H54 (cell line): Measurements from ENCODE around the gene ICA1.

Experiments
- DNase-seq: peaks from one replicate; pipeline ENCODE4 v3.0.0; 2011; ENCODE audit warnings: low spot score, mixed read lengths; ENCODE audit not compliant: insufficient read length
- FAIRE-seq: peaks from 3 replicates; lab custom pipeline; 2011; peaks lifted over from hg19 to GRCh38; lab: Jason Lieb, UNC
- POLR2A ChIP-seq: IDR thresholded peaks from 2 replicates; pipeline ENCODE4 v1.6.1; 2011; ENCODE audit warnings: low read depth, mild to moderate bottlenecking, low read length

Gene ICA1

DNA sequence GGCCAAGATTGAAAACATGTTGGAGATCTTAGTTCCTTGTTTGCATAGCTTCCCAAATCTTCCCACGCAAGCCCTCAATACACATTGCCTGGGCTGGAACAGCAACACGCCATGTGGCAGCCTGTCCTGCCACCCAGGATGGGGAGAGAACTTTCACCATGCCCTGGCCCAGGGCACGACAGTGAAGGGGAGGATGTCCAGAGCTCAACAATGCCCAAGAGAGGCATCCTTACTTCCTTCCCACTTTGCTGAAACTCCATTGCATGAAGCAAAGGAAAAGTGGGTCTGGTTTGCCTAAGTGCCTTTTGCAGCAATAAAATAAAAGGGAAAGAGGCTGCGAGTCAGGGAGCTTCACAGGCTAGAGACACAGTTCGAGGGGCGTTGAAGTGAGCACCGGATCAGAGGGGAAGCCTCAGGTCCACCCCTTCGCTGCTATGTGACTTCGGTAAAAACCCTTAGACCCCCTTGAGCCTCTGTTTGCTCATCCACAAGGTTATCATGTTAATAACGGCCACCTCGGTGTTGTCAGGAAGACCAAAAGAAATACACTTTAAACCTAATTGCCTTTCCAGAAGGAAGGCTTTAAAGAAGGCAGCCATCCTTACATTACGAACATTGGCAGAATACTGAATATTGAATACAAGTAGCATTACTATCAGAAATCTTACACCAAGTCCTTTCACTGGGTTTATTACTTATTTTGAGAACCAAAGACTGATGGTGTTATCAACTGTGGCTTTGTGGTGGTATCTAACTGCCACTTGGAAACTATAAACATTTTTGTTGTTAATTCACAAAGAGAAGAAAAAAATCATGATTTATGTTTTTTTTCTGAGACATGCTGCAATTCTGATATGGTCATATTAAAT, 133.3 kb downstream of the ICA1 start:
- no peak for TF ChIP-seq POLR2A
- FAIRE-seq (no peak), DNase-seq (no peak)

DNA sequence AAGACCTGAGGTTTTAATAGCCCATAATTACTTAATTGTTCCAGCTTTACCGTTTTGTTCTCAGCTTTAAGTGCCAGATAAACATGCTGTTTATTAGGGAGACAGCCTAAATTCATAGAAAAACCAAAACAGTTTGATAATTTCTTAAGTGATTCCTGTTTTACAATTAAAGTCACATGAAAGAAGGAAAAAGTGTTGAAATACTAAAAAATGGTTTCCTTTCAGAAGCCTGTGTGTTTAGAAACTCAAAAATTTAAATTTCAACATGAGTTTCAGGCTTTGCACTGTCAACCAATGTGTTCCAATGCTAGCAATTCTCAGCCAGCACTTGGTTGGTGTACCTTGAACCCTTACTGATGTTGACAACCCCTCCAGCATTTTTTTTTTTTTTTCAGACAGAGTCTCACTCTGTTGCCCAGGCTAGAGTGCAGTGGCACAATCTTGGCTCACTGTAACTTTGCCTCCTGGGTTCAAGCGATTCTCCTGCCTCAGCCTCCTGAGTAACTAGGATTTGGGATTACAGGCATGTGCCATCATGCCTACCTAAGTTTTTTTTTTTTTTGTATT, 135.3 kb downstream of the ICA1 start:
- FAIRE-seq (no peak), DNase-seq (no peak)
- no peak for TF ChIP-seq POLR2A

DNA sequence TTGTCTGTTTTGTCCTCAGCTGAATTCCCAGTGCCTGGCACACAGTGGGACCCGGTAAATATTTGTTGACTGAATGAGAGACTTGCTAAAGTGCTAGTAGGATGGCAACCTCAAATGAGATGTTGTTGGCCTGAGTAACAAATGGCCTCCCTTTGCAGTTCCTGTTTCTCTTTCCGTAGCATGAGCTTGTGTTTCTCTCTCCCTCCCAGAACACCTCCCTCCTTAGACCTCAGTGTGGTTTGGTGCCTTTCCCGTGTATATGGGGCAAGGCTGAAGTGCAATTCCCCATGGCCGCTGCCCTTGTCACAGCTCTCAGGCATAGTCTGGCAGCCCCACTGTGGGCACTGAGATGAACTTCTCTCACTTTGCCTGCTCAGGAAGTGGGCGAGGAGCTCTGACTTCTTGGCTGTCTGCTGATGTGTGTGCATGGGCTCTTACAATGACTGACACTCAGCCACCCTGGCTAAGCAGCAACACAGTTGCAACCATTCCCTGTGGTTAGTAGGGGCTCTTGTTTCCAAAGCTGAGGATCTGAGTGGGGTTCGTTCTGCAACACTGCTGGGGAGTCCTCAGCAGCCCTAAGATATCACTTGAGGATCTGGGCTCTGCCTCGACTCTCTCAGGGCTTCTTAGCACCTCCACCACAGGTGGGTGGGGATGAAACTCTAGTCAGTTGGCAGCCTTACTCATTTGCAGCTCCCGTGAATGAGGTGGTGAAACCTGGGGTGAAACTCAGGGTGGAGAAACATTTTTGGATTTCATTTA, 136.1 kb downstream of the ICA1 start:
- DNase-seq (no peak), FAIRE-seq (no peak)
- TF ChIP-seq POLR2A, result no peak

DNA sequence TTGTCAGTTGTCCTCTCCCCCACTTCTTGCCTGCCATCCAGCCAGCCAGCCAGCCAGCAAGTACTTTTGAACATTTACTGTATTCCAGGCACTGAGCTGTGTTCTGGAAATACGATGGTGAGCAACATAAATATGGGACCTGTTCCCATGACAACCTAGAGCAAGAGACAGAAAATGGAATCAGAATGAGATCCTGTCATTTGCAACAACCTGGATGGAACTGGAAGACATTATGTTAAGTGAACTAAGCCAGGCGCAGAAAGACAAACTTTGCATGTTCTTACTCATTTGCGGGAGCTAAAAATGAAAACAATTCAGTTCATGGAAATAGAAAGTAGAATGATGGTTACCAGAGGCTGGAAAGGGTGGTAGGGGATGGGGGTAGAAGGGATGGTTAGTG, 140.7 kb downstream of the ICA1 start:
- DNase-seq (no peak), FAIRE-seq (no peak)
- no peak for TF ChIP-seq POLR2A

DNA sequence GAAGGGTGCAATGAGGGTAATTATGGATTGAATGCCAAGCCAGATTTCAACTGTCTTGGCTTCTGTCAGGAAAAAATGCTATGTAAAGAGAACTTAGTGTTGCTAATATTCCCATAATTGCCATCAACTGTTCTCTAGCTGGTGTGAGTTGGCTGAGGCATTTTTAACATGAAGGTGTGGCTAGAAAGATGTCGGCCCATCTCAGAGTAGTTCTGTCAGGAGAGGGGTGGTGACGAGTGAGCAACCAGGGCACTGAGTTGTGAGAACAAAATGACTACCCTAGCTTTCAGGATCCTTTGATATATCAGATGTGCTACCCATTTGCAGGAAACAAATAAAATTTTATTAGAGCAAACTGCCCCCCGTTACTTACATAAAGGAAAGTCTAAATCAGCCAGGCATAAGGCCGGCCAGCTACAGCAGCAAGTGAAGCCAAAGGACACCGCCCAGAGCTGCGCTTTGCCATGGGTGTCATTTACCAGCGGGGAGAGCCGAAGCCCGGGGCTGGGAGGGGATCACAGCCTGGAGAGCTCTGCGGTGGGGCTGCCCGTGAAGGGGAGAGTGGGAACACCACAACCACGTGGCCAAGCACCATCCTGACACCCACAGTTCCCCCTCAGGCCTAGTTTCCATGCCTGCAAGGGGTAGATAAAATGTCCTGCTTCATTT, 141.4 kb downstream of the ICA1 start:
- TF ChIP-seq POLR2A, result no peak
- FAIRE-seq, result no peak
- no peak for DNase-seq

DNA sequence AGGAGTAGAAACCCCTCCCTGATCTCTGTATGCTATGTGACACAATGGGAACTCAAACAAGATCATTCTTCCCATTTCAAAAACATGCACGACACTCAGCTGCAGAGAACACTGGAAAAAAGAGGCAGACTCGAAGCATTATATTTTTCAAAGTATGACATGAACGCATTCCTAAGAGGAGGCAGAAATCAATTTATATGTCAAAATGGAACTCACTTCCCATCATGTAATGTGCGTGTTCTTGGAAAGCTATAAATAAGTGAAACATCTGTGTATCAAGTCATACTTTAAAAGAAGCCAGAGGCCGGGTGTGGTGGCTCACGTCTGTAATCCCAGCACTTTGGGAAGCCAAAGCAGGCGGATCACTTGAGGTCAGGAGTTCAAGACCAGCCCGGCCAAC, 142.7 kb downstream of the ICA1 start:
- no peak for DNase-seq
- FAIRE-seq, result no peak
- TF ChIP-seq POLR2A, result no peak

DNA sequence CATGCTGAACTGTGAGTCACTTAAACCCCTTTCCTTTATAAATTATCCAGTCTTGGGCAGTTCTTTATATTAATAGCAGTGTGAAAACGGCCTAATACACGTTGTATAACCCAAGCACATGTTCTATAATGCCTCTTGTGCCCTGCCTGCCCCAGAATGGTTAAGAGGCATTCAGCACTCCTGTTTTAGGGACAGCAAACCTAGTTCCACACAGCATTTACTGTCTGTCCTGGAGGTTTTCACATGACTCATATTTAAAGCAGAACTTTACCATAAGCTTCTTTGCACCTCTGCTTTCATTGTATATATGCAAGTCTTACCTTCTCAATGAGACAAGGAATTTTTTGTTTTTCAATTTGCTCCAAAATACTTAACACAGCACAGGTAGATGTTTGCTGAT, 144.8 kb downstream of the ICA1 start:
- no peak for FAIRE-seq
- DNase-seq, result no peak
- TF ChIP-seq POLR2A, result no peak

DNA sequence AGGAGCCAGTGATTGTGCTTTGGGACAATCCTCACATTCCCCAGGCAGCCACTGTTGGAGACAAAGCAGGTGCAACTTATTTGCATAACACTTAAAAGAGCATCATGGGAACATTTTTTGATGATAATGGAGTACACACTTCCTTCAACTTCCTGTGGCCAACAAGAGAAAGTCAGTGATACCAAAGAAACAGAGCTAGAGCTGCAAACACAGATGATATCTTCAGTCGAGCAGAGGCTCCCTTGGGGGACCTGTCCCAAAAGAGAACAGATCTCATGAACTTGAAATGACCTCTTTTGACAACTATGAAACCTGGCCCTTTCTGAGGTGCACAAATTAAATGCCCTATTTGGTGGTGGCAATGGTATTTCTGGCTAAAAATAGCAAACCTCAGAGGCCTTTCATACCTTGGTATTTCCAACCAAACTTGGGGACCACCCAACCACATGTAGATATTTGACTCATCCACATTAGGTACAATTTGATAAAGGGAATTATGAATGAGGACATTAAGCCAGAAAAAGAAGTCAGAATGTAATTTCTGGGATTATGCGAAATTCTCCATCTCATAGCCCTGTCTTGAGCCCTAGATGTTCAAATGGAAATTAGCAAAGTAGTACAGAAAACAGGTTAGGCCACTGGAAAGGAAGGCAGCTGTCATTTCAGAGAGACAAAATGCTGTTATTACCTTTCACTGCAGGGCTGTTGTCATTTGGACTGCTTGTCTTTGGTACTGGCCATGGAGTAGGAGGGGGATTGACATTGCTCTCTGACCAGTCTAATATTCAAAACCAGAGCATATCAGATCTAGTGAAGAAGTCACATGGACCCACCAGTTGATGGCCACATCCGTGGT, 146.2 kb downstream of the ICA1 start:
- FAIRE-seq (no peak), DNase-seq (no peak)
- TF ChIP-seq POLR2A, result no peak

DNA sequence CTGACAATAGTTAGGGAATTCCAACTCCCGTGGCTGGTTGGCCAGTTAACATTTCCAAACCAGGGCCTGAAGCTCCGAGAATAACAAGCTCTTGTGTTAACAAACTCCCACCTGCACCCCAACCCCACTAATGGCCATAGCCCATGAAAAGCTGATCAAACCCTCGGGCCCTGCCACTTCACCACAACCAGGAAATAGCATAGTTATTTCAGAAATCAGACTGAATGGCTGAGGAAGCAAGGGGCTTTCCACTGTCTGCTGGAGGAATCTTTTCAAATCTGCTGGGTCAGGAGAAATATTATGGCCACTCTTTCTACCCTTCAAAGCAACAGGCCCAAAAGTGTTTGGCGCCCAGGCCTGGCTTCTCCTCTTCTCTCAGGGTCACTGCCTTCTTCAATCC, 147.8 kb downstream of the ICA1 start:
- FAIRE-seq (no peak), DNase-seq (no peak)
- TF ChIP-seq POLR2A, result no peak

DNA sequence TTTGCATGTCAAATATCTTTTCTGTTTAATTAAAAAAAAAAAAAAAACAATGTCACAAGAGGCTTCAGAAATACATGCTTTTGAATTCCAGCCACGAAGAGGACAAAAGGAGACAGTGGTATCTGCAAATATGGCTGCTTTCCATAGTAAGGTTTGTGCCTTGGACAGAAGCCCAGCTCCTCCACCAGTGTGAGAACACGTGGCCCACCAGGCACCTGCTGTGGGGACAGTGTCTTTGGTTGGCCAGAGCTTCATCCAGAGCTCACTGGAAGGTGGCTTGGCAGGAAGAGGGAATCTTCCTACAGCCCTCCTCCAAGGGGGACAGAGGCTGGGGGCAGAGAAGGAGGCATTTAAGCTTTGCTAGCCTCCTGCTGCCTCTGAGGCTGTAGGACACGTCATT, 148.8 kb downstream of the ICA1 start:
- FAIRE-seq, result no peak
- DNase-seq, result no peak
- no peak for TF ChIP-seq POLR2A

DNA sequence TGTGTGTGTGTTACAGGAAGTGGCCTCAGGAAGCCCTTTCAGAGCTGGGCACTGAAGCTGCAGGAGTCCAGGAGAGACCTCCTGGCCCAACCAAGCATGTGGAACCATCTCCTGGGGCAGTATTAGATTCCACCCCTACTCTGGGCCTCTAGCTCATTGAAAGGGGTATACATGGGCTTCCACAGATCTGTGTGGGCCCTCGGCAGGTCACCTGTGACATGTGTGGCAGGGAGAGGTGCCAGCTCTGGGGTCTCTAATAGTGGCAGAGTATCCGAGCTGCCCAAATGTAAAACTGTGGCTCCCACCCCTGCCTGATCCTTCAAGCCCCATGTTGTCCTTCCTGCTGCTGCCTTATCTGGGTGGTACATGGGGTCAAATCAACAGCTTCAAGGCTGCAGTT, 149.3 kb downstream of the ICA1 start:
- TF ChIP-seq POLR2A, result no peak
- FAIRE-seq (no peak), DNase-seq (no peak)

DNA sequence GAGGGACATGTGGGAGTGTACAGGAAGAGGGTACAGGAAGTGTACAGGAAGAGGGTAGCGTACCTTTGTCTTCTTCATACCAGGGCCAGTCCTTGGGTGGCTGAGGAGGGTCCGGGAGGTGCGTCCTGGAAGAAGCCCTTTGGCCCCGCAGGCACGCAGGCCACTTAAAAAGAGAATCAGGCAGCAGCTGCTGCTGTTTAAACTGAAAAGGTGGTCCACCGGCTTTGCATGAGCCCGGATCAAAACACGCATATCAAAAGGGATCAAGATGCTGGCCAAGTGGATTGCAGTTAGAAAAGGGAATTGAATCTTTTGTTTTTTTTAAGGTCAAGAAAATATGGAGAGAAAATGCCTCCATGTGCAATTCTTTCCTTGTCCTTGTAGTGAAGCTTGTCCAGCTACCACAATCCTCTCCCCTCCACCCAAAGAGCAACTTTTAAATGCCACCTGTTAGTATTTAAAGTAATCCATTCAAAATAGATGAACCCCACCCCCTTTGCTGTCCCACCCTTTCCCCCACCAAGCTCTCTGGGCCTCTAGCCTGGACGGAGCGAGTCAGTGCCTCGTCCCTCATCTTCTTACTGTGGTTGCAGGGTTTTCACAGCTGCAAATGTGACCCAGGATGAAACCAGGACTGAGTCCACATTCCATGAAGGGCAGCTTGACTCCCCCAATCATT, 150.5 kb downstream of the ICA1 start:
- no peak for TF ChIP-seq POLR2A
- DNase-seq, result no peak
- FAIRE-seq, result no peak
